Measurements from ENCODE around the gene CGGBP1.

CGGBP1 gene

GRCh38 chr3:88033808-88034207, 25.0 kb downstream of the CGGBP1 start:
- no peak for ATAC-seq
- TF ChIP-seq TCF4 (CRISPR knock-in tag; IDR thresholded peaks at IDR 0.05; ENCODE audit: borderline replicate concordance) (no peak), POU6F1 (CRISPR knock-in tag; IDR thresholded peaks at IDR 0.05; ENCODE audit: borderline replicate concordance, low read depth) (no peak), RARB (CRISPR knock-in tag; IDR thresholded peaks at IDR 0.05) (no peak), ZNF70 (CRISPR knock-in tag; IDR thresholded peaks at IDR 0.05) (no peak), ZNF8 (CRISPR knock-in tag; IDR thresholded peaks at IDR 0.05) (no peak), GLIS3 (CRISPR knock-in tag; IDR thresholded peaks at IDR 0.05) (no peak), OSR1 (CRISPR knock-in tag; IDR thresholded peaks at IDR 0.05) (no peak), TSHZ2 (CRISPR knock-in tag; IDR thresholded peaks at IDR 0.05) (no peak), ZC3H10 (CRISPR knock-in tag; IDR thresholded peaks at IDR 0.05) (no peak), ZFP3 (CRISPR knock-in tag; IDR thresholded peaks at IDR 0.05) (no peak), CSRNP3 (CRISPR knock-in tag; IDR thresholded peaks at IDR 0.05) (no peak), CSDC2 (CRISPR knock-in tag; IDR thresholded peaks at IDR 0.05) (no peak), PATZ1 (CRISPR knock-in tag; IDR thresholded peaks at IDR 0.05; ENCODE audit: borderline replicate concordance) (no peak), ESRRG (CRISPR knock-in tag; IDR thresholded peaks at IDR 0.05) (no peak), ZFP30 (CRISPR knock-in tag; IDR thresholded peaks at IDR 0.05) (no peak), ARNTL (CRISPR knock-in tag; IDR thresholded peaks at IDR 0.05; ENCODE audit: borderline replicate concordance, low read depth) (no peak), ZNF565 (CRISPR knock-in tag; conservative IDR thresholded peaks at IDR 0.05; ENCODE audit: low read depth) (no peak), BACH2 (CRISPR knock-in tag; IDR thresholded peaks at IDR 0.05; ENCODE audit: borderline replicate concordance) (no peak), ISL1 (CRISPR knock-in tag; IDR thresholded peaks at IDR 0.05) (no peak), TOX (CRISPR knock-in tag; IDR thresholded peaks at IDR 0.05; ENCODE audit: borderline replicate concordance) (no peak)

- TF ChIP-seq CSRNP3 (CRISPR knock-in tag; IDR thresholded peaks at IDR 0.05), result no peak
- TF ChIP-seq ISL1 (CRISPR knock-in tag; IDR thresholded peaks at IDR 0.05), result no peak
- TF ChIP-seq TOX (CRISPR knock-in tag; IDR thresholded peaks at IDR 0.05; ENCODE audit: borderline replicate concordance), result no peak
- TF ChIP-seq CSDC2 (CRISPR knock-in tag; IDR thresholded peaks at IDR 0.05), result no peak
- no peak for TF ChIP-seq POU6F1 (CRISPR knock-in tag; IDR thresholded peaks at IDR 0.05; ENCODE audit: borderline replicate concordance, low read depth)
- TF ChIP-seq GLIS3 (CRISPR knock-in tag; IDR thresholded peaks at IDR 0.05), result no peak
- no peak for TF ChIP-seq ARNTL (CRISPR knock-in tag; IDR thresholded peaks at IDR 0.05; ENCODE audit: borderline replicate concordance, low read depth)
- TF ChIP-seq ZFP30 (CRISPR knock-in tag; IDR thresholded peaks at IDR 0.05), result no peak
- TF ChIP-seq CREB5 (CRISPR knock-in tag; IDR thresholded peaks at IDR 0.05; ENCODE audit: low read depth), result no peak
- no peak for TF ChIP-seq BACH2 (CRISPR knock-in tag; IDR thresholded peaks at IDR 0.05; ENCODE audit: borderline replicate concordance)
- ATAC-seq, result no peak
These were observed 25.7 kb downstream of the CGGBP1 start for GRCh38 chr3:88033079-88033478.
